COR-L47 (cell line): ENCODE results near the gene CTCFL.
"Not testable (repeated sequence)": the region's sequence is repeated elsewhere in the genome, so short reads cannot be mapped to it uniquely, and the experiment has no call there.

Experiments
- DNase-seq: peaks from one replicate; lab custom pipeline; 2025; lab: John Stamatoyannopoulos, UW

The CTCFL gene

DNA sequence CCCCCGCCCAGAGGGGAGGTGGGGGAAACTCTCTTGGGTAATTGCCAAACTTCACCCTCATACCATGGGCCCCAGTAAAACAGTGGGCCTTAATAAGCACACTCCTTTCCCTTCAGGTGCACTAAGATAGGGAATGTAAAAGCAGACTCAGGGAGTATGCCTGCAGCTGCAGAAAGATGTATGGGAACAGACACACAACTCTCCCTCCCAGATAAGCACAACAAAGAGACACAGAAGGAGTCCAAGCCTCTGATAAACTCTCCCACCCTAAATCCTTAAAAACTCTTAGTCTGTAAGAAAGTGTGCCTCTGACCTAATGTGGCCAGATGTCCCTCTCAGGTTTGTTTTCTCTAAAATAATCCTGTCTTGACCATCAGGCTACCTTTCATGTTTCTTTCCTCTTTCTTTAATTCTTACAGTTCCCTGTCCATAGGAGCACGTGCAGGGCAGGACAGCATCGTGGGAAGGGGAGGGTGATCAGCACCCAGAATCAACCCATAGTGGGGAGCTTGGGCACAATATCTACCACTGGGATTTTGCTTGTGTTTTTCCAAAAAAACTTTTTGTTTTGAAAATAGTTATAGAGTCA is 11.3 kb upstream of the CTCFL start:
- DNase-seq: no peak

DNA sequence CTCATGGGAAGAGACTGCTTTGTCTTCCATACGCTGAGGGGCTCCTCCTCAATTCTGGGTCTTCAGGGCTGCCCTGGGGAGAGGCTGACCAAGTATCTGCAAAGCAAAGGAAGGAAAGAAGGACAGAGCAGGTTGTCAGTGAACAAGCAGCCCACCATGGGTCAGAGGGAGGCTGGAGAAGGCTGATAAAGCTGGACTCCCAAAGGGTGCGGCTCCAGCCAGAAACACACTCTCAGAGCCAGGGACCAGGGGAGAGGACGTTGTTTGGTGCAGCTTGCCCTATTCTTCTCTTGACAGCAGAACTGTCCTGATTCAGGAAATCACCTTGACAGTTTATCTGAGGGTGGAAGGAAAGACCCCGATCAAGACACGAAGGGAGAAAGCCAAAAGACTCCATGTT is 10.4 kb upstream of the CTCFL start:
- no peak for DNase-seq

GRCh38 chr20:57532104-57532503 is 7.2 kb upstream of the CTCFL start:
- DNase-seq: no peak

- no peak for DNase-seq
Measured at GRCh38 chr20:57530327-57530981, 5.5 kb upstream of the CTCFL start.

- DNase-seq: no peak
Measured at GRCh38 chr20:57529810-57530209, 4.9 kb upstream of the CTCFL start.

- no peak for DNase-seq
Measured at GRCh38 chr20:57529160-57529585, 4.2 kb upstream of the CTCFL start.

DNA sequence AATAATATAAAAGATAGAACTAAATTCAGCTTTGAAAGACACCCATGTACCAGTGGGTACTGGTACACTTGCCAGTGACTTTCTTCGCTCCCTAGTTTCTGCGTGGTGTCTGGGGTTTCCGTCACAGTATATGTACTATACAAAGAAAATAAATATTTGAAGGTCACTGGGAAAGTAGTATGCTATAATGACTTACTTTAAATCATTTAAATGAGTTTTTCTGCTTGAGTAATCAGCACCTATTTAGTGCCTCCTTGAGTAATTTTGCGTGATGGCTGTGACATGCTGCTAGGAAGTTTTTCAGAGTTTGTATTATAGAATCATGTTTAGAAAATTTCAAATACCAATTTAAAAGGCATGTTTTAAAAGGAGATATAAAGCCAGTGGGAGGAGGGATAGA is 3.2 kb upstream of the CTCFL start:
- no peak for DNase-seq

DNA sequence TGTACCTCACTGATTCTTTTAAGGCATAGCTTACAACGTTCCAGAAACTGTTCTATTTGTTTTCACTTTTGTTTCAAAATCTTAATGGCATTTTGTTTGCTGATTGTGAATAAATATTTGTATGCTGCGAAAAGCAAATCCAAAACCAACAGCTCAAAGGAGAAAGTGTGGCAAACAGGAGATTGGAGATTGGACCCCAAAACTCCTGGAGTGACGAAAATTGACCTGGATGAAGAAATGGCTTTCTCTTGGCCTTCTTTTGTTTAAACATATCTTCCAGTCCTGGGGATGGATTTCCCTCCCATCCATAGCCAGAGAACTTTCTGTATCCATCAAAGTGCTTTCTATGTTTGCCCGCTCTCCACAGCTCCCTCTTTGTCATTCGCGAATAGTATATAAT is 2.8 kb upstream of the CTCFL start:
- no peak for DNase-seq

DNA sequence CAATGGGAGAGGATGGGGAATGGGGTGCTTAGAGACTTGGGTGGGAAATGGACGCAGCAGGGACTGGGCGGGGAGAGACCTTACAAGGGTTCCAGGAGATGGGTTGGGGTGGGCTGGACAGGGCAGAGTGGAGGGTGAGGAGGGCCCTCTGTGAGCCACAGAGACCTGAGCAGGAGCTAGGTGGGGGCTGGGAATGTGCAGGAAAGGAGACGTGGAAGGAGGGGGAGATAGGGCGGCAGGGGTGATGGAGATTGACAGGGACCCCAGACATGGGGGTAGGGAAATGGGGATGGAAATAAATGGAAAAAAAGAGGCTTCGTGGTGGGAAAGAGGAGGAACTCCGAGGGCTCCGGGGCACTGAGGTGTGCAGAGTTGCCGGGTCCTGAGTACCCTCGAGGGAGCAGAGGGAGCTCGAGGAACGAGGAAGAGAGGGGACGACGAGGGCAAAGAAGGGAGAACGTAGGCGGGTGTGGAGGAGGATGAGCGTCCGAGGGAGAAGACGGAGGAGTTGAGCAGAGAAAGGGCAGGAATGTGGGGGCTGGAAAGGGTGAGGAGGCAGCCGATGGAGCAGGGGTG is 2.0 kb upstream of the CTCFL start:
- DNase-seq: no peak

DNA sequence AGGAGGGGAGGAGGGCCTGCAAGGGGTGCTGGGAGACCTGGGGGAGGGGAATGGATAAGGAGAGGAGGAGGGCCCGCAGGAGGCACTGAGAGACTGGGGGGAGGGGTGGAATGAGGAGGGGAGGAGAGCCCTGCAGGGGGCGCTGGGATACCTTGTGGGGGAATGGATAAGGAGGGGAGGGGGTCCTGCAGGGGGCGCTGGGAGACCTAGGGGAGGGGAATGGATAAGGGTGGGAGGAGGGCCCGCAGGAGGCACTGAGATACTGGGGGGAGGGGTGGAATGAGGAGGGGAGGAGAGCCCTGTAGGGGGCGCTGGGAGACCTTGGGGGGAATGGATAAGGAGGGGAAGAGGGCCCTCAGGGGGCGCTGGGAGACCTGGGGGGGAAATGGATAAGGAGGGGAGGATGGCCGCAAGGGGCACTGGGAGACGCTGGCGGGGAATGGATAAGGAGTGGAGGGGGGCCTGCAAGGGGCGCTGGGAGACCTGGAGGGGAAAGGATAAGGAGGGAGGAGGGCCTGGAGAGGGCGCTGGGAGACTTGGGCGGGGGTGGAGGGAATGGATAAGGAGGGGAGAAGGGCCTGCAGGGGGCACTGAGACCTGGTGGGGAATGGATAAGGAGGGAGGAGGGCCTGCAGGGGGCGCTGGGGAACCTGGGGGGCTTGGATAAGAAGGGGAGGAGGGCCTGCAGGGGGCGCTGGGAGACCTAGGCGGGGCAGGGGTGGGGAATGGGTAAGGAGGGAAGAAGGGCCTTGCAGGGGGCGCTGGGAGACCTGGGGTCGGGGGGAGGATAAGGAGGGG is 1.3 kb upstream of the CTCFL start:
- peak; percentile 15 for DNase-seq

- DNase-seq: no peak
Measured at GRCh38 chr20:57525328-57526086, 567 bp upstream of the CTCFL start.

DNA sequence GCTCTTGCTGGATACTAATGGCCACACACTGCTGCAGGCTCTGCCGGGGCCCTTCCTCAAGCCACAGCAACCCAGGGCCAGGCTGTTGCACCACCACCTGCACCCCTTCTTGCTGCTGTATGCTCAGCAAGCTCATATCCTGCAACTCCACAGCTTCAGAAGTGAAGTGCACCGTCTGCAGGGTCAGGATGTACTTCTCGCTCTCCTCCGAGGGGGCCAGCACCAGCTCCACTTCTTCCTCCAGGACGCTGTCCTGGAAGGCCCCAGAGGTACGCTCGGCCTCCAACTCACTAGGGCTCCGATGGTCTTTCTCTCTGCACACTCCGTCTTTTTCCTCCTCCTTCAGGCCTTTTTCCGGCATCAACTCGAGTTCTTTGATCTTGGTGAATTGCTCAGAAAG is 1.2 kb downstream of the CTCFL start:
- DNase-seq: no peak

GRCh38 chr20:57522380-57523140 is 2.4 kb downstream of the CTCFL start:
- DNase-seq: no peak

GRCh38 chr20:57517904-57518303 is 7.0 kb downstream of the CTCFL start:
- DNase-seq: no peak

GRCh38 chr20:57514273-57514751 is 10.6 kb downstream of the CTCFL start:
- DNase-seq: peak; percentile 37

GRCh38 chr20:57513199-57513598 is 11.7 kb downstream of the CTCFL start:
- DNase-seq: no peak

DNA sequence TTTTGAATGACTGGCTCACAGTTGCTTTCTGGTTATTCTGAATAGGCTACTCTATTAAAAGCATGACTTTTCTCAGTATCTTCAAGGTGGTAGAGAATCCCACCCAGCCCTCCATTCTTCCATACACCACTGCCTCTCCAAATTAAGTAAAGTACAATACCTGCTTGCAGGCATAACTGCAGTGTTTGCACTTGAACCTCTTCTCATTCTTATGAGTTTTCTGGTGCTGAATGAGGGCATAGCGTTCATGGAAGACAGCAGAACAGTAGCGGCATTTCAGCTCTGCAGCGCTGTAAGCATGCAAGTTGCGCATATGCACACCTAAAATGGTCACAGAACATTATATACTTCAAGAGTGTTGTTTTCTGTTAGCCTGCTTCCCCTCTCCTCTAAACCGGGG is 12.5 kb downstream of the CTCFL start:
- DNase-seq: no peak

- DNase-seq: not testable (repeated sequence)
Measured at GRCh38 chr20:57511709-57512108, 13.2 kb downstream of the CTCFL start.

DNA sequence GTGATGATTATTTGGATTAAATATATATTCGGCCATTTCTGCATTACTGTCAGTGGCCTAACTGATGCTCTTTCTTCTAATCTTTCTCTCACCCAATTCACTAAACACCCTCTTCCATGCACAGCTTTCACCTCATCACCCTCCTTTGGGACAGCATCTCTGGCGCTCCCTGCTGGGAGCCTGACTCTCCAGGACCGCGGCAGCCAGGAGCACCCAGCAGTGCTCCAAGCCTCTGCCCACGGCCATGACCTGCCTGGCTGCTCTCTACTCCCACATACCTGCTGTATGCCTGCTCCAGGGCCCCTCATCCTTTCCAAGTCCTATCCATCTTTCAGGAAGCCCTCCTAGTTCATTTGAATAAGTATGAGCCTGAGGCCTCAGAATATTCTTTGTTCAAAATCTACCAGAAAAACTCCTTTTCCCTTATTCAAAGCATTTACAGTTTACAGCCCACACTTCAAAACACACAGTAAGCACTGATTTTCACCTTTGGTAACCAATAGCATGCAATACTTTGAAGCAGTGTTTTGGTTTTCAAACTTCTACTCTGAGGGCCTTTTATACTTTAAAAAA is 15.2 kb downstream of the CTCFL start:
- no peak for DNase-seq

DNA sequence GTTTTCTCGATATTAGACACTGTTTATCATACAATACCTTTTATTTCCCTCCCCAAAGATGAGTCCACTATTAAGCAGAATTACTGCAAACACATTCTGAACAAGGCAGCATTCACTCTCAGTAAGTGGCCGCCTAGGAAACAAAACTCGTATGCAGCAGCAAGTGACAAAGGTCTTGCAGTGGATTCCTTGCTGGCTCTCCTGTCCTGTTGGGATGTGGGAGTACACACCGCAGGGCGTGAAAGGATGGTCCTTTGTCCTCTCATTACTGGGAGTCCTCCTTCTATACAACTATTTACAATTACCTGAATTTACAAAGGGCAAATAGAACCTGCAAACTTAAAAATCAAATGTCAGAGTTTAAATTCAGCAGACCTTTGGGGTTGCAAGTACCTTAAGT is 16.1 kb downstream of the CTCFL start:
- DNase-seq: no peak

GRCh38 chr20:57508381-57508780 is 16.6 kb downstream of the CTCFL start:
- no peak for DNase-seq
